Measurements from ENCODE around the gene HDGF. TPM values are rescaled to one million over a fixed set of nuclear protein-coding genes. Genes with fewer than 3 reads are reported as not detected.

The HDGF gene
- total and polyA plus RNA-seq, 2 experiments from 2014 or later, result 176 to 480 TPM

DNA sequence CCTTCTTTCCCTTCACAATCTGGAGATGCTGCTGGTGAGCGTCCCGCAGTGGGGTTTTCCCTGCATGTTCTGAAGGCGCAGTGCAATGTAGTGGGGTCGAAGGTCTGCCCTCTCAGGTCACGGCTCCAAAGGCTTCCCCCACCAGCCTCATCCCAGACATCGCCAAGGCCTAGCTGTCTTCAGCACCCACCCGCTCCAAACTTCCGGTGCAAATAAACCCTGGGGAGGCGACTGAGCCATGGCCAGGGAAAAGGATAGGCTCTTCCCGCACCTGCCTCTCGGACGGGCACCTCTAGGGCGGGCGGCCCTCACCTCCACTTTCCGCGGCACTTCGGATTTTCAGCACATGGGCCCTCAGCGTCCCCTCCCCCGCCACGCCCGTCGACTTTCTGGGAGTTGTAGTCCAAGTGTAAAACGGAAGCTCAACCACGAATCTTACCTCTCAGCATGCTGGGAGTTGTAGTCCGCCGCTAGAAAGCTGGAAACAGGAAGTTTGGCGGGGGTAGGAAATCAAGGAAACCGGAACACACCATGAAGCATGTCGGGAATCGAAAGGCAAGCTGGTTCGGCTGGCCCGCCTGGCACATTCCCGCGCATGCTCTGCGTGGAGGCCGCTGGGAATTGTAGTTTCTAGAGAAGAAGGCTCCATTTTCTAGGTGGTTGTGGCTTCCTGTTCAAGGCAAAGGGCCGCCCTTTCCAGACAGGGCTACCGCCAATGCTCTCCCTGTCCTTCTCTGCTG is 10.6 kb downstream of the HDGF start, which contains the start of gene MRPL24:
TSS of gene MRPL24 (minus strand) at position 348 of the 740 bp plus-strand sequence. CDS start 2,384 bp downstream, outside the sequence.
- peak; percentile 99 to 100 for DNase-seq (ENCODE audit: low read depth in 1 of 2, low spot score in 1 of 2)
- Histone ChIP-seq H3K9me3 (ENCODE audit: low read depth) (no peaks in the 10 kb centered on the region), H3K4me3 (peak within 1 kb of the TSS; percentile 46), H3K27ac (peak within 1 kb of the TSS; percentile 88), H3K36me3 (peaks cover 5% of the 10 kb centered on the region), H3K27me3 (no peaks in the 10 kb centered on the region), H3K4me1 (ENCODE audit: low read depth) (peaks cover 5% of the 10 kb centered on the region)
- TF ChIP-seq CTCF (IDR thresholded peaks at IDR 0.05; ENCODE audit: low read depth, low read length), result no peak

DNA sequence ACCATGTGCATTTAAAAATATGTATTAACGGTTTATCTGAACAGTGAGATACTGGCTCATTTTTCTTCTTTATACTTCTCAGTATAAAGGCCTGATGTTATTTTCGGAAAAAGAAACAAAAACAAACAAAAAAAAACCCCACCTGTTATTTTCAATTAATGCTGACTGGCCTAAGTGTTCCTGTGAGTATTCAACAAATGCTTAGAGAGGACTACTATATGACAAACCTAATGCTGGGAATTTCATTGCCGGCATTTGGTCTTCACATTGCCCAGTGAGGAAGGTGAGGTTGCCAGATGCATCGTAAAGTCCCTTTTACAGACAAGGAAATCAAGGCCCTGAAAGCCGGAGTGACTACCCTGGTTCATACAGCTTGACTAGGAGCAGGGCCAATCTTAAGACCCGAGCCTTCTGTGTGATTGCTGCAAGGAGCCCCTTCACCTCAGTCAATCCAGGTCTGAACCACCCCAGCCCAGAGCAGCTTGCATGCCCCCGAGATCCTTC is 11.2 kb downstream of the HDGF start:
- Histone ChIP-seq H3K36me3 (peaks cover 5% of the 10 kb centered on the region), H3K27ac (peak overlapping the region; percentile 59), H3K4me1 (ENCODE audit: low read depth) (peaks cover 4% of the 10 kb centered on the region), H3K4me3 (peak overlapping the region; percentile 46), H3K9me3 (ENCODE audit: low read depth) (no peaks in the 10 kb centered on the region), H3K27me3 (no peaks in the 10 kb centered on the region)
- no peak for DNase-seq (ENCODE audit: low read depth in 1 of 2, low spot score in 1 of 2)
- TF ChIP-seq CTCF (IDR thresholded peaks at IDR 0.05; ENCODE audit: low read depth, low read length), result no peak

GRCh38 chr1:156738916-156739315 is 12.6 kb downstream of the HDGF start:
- H3K4me3 ChIP-seq, result no peak overlapping the region
- H3K27me3 ChIP-seq, result no peaks in the 10 kb centered on the region
- no peak for TF ChIP-seq CTCF (IDR thresholded peaks at IDR 0.05; ENCODE audit: low read depth, low read length)
- H3K27ac ChIP-seq, result no peak overlapping the region
- peaks cover 4% of the 10 kb centered on the region for H3K4me1 ChIP-seq (ENCODE audit: low read depth)
- peaks cover 5% of the 10 kb centered on the region for H3K36me3 ChIP-seq
- no peaks in the 10 kb centered on the region for H3K9me3 ChIP-seq (ENCODE audit: low read depth)
- DNase-seq (ENCODE audit: low read depth in 1 of 2, low spot score in 1 of 2), result no peak

DNA sequence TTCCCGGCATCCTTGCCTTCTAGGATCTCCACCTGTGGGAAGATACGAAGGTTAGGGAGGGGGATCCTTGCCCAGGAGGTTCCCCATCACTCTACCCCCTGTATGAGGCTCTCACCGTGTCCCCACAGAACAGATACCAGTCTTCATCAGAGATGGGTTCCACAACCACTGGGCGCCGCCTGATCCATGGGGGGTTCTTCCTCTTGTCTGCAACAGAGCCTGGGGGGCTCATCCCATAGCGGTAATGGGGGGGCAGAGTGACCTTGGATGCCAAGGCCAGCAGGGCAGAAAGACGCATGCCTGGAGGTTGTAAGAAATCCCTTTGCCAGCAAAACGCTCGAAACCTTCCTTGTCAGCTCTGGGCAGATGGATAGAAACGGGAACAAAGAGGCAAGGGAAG is 13.1 kb downstream of the HDGF start:
- TF ChIP-seq CTCF (IDR thresholded peaks at IDR 0.05; ENCODE audit: low read depth, low read length), result no peak
- Histone ChIP-seq H3K4me3 (no peak overlapping the region), H3K9me3 (ENCODE audit: low read depth) (no peaks in the 10 kb centered on the region), H3K27me3 (no peaks in the 10 kb centered on the region), H3K36me3 (peaks cover 5% of the 10 kb centered on the region), H3K4me1 (ENCODE audit: low read depth) (peaks cover 4% of the 10 kb centered on the region), H3K27ac (no peak overlapping the region)
- no peak for DNase-seq (ENCODE audit: low read depth in 1 of 2, low spot score in 1 of 2)

DNA sequence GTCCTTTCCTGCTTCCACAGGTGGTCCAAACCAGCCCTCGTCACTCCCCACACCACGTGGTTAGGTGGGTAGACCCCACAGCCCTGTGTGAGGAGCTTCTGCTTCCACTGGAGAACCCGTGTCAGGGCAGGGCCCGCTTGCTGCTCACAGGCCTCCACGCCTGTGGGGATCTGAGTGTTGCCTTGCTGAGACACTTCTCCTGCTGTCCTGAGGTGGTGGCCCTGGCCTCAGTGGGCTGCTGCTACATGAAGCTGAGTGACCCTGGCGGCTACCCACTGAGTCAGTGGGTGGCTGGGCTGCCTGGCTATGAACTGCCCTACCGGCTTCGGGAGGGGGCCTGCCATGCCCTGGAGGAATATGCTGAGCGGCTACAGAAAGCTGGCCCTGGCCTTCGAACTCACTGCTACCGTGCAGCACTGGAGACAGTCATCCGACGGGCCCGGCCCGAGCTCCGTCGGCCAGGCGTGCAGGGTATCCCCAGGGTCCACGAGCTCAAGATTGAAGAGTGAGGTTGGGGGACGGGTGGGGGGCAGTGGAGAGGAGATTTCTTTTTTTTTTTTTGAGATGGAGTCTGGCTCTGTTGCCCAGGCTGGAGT is 17.4 kb downstream of the HDGF start:
- no peak for DNase-seq (ENCODE audit: low read depth in 1 of 2, low spot score in 1 of 2)
- no peaks in the 10 kb centered on the region for H3K36me3 ChIP-seq
- no peak for TF ChIP-seq CTCF (IDR thresholded peaks at IDR 0.05; ENCODE audit: low read depth, low read length)
- no peaks in the 10 kb centered on the region for H3K9me3 ChIP-seq (ENCODE audit: low read depth)
- H3K27me3 ChIP-seq, result no peaks in the 10 kb centered on the region
- H3K27ac ChIP-seq, result no peak overlapping the region
- no peak overlapping the region for H3K4me3 ChIP-seq
- H3K4me1 ChIP-seq (ENCODE audit: low read depth), result no peaks in the 10 kb centered on the region
